CD4-positive, alpha-beta T cell treated with Interleukin-15 for 1 hour (primary cell): Measurements from ENCODE around the gene CHST11.
A peak's percentile ranks its signal among the peaks of the same experiment; 100 is the strongest.

ENCODE experiments used
- DNase-seq: peaks from one replicate; pipeline ENCODE4 v3.0.0-alpha.2; 2020

The CHST11 gene

DNA sequence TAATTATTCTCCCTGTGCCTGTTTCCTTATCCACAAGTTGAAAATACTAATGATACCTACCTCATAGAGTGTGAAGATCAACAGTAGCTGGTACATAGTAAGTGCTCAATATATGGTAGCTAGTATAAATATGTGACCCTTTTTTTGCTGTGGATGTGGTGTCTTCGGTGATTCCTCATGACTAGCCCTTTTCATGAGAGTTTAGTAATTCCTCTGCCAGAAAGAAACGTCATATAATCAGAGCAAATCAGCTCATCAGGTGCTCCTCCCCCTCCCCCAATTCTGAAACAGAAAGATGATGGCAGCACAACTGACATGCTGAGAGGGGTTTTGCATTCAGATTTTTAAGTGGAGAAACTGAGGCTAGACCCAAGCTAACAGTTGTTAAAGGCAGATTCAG is 290.6 kb downstream of the CHST11 start:
- no peak for DNase-seq

DNA sequence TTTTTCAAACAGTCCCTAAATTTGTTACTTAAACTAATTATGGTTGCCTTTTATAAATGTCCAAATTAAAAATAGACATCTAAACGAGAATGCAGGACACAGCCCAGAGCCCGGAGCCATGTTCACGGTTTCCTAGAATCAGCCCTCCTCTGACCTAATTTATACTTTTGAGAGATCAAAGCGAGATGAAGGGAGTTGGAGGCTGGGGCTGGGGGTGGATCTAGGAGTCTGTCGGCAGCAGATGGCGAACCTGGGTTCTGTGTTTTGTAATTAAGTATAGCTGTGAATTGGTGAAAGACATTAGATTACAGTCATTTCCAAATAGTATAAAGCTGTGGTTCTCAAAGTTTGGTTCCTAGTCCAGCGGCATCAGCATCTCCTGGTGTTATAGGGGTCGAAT is 291.2 kb downstream of the CHST11 start:
- DNase-seq = no peak

DNA sequence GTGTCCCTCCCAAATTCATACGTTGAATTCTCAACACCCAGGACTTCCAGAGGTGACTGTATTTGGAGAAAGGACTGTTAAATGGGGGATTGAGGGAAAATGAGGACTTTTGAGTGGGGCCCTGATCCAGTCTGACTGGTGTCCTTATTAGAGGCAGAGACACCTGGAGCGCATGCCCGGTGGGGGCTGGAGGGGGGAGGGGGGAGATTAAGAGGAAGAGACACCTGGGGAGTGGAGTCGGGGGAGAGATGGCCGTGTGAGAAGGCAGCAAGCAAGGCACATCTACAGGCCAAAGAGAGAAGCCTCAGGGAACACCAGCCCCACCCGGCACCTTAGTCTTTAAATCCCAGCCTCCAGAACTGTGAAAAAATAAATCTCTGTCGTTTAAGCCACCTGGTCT is 291.6 kb downstream of the CHST11 start:
- DNase-seq = no peak

DNA sequence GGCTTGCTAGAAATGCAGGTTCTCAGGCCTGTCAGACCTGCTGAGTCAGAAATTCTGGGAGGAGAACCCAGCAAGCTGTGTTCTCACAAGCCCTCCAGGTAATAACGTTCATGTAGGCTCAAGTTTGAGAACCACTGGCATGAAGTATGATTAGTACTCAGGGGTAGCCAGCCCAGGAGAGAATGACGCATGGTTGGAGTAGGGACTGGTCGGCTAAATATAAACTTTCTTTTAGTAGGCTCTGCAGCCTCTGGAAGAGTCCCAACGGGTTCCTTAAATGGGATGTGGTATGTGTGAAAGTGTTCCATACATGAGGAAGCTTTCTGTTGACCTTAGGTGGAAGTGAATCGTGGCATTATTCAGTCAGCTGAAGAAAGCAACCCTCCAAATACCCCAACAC is 292.0 kb downstream of the CHST11 start:
- DNase-seq = no peak

DNA sequence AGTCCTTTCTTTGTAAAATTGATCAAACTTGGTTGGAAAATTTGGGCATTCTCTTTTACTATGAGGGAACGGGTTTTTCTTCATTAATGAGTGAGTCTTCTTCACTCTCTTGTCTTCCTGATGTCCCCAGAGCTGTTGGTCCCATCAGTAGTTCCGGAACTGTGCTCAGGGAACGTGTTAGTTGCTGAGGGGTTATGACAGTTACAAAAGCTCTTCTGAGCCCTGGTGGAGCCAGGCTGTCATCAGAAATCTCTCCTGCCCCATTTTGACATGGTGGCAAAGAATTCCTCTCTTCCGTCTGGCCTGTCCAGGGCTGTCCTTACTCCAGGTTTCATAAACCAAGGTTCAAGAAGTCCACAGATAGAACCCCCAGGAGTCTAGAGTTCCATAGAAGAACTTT is 292.8 kb downstream of the CHST11 start:
- DNase-seq = no peak

DNA sequence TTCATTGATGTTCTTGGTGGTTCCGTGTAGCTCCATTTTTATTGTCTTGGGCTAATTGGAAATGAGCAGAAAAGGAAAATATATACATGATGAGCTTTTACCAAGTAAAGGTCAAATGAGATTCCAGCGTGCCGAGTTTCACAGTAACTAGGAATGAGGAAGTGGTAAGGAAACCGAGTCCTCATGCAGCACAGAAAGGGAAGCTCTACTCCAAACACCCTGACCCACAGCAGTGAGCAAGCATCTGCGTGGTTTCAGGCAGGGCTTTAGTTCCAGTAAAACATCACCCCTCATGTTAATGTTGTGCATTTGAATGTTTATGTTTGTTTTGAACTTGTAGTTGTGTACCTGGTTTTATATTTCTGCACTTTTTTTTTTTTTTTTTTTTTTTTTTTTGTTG is 293.3 kb downstream of the CHST11 start:
- DNase-seq = peak; percentile 60

DNA sequence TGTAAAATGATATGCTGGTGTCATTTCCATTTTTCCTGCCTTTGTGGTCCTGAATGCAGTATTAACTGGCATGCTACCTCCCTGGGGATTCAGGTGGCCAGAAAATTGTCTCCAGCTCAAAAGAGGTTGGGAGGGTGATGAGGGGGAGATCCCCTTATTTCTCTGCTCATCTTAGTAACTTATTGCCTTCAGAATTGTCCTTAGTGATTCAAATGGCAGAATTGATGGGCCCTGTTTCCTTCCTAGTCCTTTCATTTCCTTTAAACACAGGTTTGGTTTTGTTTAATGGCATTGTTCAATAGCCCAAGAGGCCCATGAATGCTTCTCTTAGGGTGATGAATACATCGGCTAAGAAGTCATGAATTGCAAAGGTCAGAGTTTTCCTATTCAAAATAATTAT is 294.4 kb downstream of the CHST11 start:
- no peak for DNase-seq

DNA sequence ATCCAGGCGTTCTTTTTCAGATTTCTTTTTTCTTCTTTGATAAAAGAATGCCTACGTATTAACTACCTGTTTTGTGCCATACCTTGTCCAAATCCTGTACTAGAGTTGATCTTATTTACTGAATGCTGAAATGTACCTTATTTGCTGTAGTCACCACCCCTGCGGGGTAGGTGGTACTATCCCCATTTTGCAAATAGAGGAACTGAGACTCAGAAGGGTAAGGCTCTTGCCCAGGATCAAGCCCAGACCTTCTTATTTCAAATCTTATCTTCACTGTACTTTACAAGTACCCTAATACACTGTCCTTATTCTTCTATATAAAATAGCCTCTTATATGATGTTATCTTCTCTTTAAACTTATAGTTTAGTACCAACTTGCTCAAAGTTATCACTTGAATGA is 294.8 kb downstream of the CHST11 start:
- DNase-seq = no peak

DNA sequence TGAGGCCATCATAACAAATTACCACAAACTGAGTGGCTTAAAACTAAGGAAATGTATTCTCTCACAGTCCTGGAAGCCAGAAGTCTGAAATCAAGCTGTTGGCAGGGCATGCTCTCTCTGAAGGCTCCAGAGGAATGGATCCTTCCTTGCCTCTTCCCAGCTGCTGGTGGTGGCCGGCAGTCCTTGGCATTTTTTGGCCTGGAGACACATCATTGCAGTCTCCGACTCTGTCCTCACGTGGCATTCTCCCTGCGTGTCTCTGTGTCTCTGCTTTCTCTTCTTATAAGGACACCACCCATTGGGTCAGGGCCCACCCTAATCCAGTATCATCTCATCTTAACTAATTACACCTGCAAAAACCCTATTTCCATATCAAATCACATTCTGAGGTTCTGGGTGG is 295.3 kb downstream of the CHST11 start:
- DNase-seq = no peak

DNA sequence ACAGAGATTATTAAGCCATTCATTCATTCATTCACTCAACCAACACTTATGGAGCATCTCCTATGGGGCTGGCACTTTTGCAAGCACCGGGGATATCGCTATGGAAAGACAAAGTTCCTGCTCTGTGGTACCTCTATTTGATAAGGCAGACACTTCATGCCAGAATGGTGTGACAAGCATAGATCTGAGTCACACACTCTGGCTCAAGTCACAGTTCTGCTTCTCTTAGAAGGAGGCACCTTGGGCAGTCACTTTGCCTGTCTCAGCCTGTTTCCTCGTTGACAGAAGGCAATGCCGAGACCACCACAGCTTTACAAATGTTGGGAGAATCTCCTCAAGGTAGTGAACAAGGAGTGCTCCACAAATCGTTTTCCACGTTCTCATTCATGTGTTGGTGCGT is 296.1 kb downstream of the CHST11 start:
- DNase-seq = no peak

DNA sequence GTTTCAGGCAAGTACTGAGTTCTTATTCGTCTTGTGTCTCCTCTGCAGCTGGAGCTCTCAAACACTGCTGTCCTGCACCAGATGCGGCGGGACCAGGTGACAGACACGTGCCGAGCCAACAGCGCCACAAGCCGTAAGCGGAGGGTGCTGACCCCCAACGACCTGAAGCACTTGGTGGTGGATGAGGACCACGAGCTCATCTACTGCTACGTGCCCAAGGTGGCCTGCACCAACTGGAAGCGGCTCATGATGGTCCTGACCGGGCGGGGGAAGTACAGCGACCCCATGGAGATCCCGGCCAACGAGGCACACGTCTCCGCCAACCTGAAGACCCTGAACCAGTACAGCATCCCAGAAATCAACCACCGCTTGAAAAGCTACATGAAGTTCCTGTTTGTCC is 300.2 kb downstream of the CHST11 start:
- DNase-seq = no peak

DNA sequence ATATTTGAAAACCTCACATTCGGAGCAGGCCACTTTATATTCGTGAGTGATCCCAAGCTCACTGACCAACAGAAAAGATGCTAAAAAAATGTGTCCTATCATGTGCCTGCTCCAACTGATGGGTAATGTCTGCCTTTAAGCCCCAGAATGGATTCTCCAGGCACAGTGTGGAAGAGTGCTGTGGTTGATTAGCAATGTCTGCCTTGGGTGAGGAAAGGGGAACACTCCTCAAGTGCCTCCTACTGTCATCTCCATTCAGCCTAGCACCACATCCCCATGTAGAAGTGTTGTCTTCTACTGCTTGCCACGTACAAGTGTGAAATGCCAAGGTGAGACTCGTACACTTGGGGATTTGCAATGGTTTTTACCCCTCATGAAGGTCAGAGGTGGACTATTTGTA is 302.0 kb downstream of the CHST11 start:
- DNase-seq = no peak

DNA sequence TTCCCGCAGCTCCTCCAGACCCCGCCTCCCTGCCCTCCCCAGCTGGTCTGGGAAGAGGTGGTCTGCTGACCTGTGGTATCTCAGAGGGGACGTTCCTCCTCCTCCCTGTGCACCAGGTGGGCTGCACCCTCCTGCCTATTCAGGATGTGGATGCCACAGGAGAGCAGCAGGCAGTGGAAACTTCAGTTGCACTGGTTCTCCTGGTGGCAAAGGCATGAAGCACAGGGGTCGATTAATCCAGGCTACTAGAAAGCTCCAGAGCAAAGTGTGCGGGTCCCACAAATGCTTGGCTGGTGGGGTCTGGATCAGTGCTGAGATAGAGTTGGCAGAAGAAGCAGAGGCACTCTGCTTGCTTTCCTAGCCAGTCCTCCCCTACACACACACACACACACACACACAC is 304.3 kb downstream of the CHST11 start:
- no peak for DNase-seq

DNA sequence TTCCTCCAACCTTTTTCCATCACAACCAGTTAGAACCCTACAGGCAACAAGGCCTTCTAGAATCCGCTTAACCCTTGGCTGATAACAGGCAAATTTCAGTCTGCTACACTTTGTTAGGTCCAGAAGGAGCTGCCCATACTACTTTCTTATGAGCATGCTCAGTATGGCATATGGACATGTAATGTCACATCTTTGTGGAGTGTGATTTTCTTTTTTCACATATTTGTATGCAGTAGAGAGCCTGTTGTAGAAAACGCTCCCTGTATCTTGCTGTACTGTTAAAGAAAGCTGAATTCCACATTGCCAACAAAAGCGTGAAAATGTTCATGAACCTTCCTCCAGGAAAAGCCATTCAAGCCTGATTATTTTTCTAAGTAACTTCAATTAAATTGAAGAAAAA is 304.9 kb downstream of the CHST11 start:
- DNase-seq = no peak

DNA sequence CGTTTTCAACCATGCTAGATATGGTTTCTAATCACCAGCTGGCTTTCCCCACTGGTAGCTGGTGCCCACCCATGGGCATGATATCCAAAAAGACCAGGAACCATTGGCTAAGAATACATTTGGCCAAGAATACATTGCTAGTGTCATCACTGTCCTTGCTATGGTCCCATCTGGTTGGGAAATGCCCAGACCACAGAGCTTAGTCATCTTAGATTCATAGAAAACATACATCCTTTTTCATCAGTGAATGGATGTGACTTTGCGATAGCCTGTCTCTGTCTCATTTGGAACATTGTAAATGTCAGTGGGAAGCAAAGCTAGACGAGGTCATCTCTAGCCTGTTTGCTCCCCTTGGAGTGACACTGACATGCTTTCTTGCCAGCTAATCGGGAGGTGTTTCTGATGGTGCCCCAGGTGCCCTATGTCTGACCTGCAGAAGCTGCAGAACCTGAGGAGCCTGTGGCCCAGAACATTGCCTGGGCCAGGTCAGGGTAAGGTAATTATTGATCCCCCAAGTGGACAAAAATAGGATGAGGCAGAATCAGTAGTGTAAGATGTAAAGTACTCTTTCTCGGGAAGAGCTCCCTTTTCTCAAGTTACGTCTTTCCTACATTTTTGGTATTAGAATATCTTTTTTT is 306.5 kb downstream of the CHST11 start:
- no peak for DNase-seq

DNA sequence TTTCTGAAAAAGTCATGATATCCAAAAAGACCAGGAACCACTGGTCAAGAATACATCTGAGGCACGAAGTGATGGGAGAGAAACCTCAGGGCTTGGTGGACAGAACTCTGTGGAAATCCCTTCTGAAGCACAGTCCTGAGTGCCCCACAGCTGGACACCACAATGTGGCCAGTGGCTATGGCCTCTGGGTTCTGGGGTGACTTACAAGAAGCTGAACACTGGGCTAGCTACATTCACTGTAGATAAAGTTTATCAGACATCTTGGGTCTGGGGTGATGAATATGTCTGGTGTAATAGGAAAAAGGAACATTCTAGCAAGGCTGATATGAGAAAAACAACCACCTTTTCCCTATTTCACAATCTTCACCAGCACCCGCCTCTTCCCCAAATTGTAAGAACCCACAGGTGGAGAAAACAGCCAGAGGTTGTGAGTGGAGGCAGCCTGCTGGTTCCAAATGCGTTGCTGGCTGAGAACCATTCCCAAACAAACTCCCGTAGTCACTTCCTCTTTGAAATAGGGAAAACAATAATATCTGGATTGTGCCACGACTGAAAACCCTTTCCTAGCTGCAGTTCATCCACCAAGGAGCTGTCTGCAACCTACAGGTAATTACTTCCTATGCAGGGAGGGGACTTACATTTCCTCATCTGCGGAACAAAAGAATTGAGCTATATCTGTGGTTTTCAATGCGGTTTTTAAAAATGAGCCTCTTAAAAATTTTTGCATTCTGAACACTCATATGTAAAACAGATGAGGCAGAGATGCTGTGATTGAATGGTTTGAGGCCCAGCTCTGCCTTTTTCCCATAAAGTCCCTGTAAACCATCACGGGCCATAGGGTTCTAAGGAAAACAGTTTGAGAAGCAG is 307.7 kb downstream of the CHST11 start:
- DNase-seq = no peak

DNA sequence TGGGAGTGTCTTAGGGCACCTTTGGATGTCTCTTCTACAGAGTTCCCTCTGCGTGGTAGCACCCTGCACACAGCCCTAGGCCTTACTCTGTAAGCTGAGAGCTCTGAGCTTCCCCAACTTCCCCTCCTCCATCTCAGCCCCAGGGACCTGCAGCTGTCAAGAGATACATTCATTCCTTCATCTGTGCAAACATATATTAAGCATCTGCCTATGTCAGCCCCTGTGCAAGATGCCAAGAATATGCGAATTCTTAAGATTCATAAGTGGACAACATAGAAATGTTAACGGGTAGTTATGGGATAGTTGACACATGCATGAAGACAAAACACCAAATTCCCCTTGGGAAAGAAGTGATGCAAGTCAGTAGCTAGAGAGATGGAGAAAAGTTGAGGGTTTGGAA is 310.5 kb downstream of the CHST11 start:
- no peak for DNase-seq

DNA sequence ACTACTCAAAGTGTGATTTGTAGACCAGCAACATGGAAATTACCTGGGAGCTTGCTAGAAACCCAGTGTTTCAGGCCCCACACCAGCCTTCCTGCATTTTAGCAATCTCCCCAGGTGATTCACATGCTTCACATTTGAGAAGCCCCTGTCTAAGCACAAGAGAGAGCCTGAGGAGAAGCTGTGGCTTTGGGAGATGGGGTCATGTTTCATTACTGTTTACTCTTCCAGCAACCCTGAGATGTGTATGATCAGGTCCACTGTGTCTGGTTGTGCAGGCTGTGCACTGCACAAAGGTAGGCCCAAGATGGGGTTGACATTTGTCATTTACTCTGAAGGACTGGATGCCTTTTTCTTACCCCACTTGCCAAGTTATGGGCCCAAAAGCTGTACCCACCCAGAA is 311.3 kb downstream of the CHST11 start:
- DNase-seq = no peak

DNA sequence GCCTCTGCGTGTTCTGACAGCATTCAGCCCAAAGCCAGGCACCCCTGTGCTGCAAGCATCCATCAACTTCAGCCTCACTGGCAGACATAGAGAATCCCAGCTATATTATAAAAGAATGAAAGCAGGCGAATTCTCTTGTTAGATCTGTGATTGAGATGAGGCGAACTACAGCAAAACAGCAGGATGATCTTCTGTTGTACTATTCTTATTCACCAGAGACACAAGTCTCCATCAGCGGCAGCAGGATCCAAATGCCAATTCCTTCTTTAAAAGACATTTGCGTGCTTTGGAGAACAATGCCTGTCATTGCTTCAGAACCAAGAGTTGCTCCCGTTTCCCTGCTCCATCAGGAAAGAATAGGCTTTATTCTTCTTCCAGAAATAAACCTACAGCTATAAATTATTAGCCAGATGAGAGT is 312.4 kb downstream of the CHST11 start:
- DNase-seq = no peak

DNA sequence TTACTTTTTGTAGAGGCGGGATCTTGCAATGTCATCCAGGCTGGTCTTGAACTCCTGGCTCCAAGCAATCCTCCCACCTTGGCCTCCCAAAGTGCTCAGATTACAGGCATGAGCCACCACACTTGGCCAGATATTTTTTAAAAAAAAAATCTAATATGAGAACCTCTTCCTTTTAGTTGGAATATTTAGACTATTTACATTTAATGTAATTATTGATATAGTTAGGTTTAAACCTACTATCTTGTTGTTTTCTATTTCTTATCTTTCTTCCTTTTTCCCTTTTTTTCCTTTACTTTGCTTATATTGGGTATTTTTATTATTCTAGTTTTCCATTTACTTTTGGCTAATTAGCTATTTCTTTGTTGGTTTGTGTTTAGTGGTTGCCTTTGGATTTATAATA is 315.6 kb downstream of the CHST11 start:
- DNase-seq = no peak

DNA sequence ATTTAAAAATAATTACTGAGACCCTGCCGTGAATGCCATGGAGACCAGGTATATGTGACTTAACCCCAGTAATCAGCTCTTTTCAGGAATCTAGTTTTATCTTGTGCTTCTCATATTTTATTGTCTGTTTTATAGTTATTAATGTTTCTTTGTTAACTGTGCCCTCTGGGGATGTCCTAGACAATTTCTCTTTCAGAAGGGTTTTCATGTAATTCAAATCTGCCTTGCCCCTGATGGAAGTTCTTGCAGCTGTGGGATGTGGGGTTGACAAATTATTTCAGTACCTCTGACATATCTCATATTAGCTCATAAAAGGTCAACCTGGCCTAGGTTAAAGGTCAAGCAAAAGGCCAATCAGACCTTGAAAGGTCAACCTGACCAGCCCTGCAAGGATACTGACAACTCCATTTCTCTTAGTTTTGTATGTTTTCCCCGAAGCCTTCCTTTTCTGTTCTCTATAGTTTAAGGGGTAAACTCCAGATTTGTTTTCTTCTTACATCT is 319.0 kb downstream of the CHST11 start:
- DNase-seq = no peak

DNA sequence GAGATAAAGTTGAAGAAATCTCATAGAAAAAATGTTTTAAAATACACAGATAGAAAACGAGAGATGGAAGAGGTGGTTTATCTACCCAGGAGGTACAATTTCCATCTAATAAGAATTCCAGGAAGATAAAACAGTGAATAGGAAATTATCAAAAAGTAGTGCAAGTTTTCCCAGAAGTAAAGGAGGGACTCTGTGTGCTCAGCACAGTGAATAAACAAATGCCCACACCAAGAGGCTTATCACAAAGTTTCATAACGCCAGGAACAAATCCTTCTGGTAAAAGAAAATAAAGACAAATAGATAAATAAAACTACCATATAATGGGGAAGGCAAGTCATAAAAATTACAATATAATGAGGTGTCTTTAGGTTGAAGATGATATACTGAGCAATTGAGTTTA is 322.4 kb downstream of the CHST11 start:
- no peak for DNase-seq

DNA sequence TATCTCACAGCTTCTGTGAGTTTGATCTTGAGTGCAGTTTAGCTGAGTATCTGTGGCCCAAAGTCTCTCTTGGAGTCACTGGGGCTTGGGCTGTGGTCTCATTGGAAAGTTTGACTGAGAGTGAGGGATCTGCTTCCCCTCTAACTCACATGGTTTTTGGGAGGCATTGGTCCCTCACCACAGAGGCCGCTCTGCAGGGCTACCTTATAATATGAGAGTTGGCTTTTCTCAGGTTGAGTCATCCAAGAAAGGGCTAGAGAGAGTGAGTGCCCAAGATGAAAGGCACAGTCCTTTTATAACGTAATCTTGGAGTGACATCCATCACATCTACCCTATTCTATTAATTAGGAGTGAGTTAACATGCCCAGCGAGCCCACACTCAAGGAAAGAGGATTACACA is 325.5 kb downstream of the CHST11 start:
- no peak for DNase-seq

DNA sequence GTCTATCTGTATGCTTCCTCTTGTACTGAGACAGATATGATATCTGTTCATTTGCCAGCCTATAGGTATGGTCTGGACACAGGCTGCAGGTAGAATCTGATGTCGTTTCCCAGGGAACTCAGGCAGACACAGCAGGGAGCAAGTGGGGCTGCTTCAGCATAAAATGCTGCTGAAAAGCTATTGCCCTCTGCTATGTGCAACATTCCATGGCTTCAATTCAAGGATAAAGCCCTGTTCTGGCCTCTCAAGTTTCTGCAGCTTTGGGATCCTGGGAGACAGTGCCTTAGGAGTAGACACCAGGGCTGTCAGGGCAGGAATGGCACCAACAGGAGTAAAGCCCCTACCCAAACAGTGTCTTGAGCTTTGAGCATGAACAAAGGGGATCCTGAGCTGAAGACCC is 327.8 kb downstream of the CHST11 start:
- no peak for DNase-seq

DNA sequence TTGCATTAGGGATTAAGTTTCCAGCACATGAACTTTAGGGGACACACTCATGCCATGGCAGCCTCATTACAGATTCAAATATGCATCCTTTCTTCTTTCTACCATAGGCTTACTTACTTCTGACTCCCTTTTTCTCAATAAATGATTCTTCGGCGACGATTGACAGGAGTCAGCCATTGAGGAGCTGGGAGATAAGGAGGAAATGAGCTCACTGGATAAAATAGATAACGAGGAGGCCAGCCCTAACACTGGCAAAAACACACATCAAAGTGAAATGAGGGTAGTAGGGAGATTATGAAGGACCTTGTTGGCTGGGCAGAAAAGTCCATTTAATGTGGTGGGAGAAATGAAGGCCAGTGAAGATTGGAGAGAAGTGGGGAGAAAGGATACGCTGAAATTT is 329.1 kb downstream of the CHST11 start:
- no peak for DNase-seq
